Bronchial epithelial cell (primary cell): Measurements from ENCODE around the gene C13orf46. TPM values are rescaled to one million over a fixed set of nuclear protein-coding genes. Genes with fewer than 3 reads are reported as not detected.

Experiments used
- DNase-seq: peaks from one replicate; pipeline ENCODE4 v3.0.0-alpha.2; 2010; ENCODE audit warnings: low read depth
- FAIRE-seq: peaks from 2 replicates; lab custom pipeline; 2011; peaks lifted over from hg19 to GRCh38; lab: Jason Lieb, UNC
- H3K27me3 ChIP-seq: 2 replicates; pipeline ENCODE4 v1.5.1; 2011; ENCODE audit warnings: low read length; ENCODE audit not compliant: control insufficient read depth, insufficient read depth
- H3K36me3 ChIP-seq: 2 replicates; pipeline ENCODE4 v1.5.1; 2011; ENCODE audit warnings: low read length; ENCODE audit not compliant: control insufficient read depth, insufficient read depth
- H3K4me3 ChIP-seq: 2 replicates; pipeline ENCODE4 v1.5.1; 2011; ENCODE audit warnings: mild to moderate bottlenecking, low read depth, low read length, control low read depth
- total RNA-seq: library from RNA; depleted of rRNA; stranded (reverse); fragments of >200 nt; gene quantifications from 2 replicates; pipeline ENCODE4 v1.2.1, GENCODE V29; 2014
- TF ChIP-seq, protein P1 (sequence below): IDR thresholded peaks from 2 replicates; pipeline ENCODE4 v1.5.1; 2011; ENCODE audit warnings: mild to moderate bottlenecking, moderate library complexity, low read length, control low read depth, inconsistent platforms; ENCODE audit not compliant: insufficient read depth, severe bottlenecking

C13orf46 gene
- total RNA-seq, 1 donor from 2014 or later, result not detected

DNA sequence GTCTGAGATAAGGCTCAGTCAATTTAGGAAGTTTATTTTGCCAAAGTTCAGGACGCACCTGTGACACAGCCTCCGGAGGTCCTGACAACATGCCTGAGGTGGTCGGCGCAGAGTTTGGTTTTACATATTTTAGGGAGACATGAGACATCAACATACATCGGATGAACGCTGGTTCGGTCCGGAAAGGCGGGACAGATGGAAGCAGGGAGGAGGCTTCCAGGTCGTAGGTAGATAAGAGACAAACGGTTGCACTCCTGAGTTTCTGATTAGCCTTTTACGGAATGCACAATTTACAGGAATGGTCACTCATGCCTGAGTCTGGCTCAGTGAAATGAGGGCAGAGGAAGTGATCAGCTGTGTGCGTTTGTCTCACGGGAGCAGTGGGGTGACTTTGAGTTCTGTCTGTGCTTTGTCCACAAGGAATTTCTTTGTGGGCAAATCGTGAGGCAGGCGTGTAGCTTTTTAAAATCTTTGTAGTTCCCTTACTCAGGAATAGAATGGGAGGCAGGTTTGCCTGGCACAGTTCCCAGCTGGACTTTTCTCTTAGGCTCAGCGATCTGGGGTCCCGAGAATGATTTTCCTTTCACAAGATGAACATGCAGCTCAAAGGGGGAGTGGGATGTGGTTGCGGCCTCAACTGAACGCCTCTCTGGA, 36.2 kb downstream of the C13orf46 start:
- H3K36me3 ChIP-seq, result no peaks in the 10 kb centered on the region
- DNase-seq (no peak), FAIRE-seq (no peak)
- no peak overlapping the region for H3K4me3 ChIP-seq
- H3K27me3 ChIP-seq, result peaks cover 3% of the 10 kb centered on the region
- TF ChIP-seq, protein P1, sequence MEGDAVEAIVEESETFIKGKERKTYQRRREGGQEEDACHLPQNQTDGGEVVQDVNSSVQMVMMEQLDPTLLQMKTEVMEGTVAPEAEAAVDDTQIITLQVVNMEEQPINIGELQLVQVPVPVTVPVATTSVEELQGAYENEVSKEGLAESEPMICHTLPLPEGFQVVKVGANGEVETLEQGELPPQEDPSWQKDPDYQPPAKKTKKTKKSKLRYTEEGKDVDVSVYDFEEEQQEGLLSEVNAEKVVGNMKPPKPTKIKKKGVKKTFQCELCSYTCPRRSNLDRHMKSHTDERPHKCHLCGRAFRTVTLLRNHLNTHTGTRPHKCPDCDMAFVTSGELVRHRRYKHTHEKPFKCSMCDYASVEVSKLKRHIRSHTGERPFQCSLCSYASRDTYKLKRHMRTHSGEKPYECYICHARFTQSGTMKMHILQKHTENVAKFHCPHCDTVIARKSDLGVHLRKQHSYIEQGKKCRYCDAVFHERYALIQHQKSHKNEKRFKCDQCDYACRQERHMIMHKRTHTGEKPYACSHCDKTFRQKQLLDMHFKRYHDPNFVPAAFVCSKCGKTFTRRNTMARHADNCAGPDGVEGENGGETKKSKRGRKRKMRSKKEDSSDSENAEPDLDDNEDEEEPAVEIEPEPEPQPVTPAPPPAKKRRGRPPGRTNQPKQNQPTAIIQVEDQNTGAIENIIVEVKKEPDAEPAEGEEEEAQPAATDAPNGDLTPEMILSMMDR, result no peak

DNA sequence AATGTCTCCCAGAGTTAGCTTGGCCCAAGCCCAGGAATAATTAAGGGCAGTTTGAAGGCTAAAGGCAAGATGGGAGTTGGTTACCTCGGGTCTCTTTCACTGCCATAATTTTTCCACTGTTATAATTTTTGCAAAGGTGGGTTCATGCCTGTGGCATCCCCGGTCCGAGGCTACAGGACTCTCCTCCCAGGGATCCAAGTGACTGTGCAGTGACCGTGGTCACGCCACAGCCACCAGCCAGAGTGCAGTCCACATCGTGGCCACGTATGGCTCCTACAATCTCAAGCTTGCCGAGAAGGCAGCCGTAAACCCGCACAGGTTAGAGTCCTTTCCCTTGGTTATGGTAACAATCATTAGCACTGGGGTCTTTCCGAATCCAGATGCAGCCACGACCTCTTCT, 36.8 kb downstream of the C13orf46 start:
- no peak for DNase-seq
- Histone ChIP-seq H3K36me3 (no peaks in the 10 kb centered on the region), H3K27me3 (peaks cover 3% of the 10 kb centered on the region), H3K4me3 (no peak overlapping the region)
- no peak for FAIRE-seq
- TF ChIP-seq, protein P1, result no peak

DNA sequence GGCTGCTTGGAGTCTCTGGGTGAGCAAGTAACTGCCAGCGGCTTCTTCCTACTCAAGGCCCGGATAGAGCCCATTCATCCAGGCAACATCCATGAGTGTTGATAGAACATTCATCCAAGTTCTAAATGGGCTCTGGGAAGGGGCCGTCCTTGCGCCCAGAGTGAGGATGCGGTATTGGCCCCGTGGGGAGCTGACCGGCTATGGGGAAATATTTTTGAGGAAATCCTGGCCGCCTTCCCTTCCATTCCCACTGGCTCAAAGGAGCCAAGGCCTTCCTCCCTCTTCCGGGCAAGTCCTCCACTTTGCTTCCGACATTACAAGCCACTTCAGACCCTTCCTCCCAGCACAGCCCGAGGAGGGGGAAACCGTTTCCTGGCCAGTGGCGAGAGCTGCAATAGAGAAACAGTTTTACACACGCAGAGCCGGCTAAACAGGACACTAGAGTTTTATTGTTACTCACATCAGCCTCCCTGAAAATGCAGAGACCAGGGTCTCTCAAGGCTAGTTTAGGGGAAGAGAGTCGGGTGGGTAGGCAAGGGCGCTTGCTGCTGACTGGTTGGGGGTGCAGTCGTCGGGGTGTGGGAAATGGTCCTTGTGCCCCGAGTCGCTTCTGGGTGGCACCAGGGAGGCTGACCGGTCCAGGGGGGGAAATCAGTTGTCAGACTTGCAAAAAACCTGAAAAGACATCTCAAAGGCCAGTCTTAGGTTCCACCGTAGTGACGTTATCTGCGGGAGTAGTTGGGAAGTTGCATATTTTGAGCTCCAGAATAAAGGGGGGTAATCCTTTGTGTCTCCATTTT, 37.5 kb downstream of the C13orf46 start:
- no peak for FAIRE-seq
- no peak for DNase-seq
- H3K36me3 ChIP-seq, result no peaks in the 10 kb centered on the region
- H3K4me3 ChIP-seq, result no peak overlapping the region
- TF ChIP-seq, protein P1, result no peak
- peaks cover 3% of the 10 kb centered on the region for H3K27me3 ChIP-seq

DNA sequence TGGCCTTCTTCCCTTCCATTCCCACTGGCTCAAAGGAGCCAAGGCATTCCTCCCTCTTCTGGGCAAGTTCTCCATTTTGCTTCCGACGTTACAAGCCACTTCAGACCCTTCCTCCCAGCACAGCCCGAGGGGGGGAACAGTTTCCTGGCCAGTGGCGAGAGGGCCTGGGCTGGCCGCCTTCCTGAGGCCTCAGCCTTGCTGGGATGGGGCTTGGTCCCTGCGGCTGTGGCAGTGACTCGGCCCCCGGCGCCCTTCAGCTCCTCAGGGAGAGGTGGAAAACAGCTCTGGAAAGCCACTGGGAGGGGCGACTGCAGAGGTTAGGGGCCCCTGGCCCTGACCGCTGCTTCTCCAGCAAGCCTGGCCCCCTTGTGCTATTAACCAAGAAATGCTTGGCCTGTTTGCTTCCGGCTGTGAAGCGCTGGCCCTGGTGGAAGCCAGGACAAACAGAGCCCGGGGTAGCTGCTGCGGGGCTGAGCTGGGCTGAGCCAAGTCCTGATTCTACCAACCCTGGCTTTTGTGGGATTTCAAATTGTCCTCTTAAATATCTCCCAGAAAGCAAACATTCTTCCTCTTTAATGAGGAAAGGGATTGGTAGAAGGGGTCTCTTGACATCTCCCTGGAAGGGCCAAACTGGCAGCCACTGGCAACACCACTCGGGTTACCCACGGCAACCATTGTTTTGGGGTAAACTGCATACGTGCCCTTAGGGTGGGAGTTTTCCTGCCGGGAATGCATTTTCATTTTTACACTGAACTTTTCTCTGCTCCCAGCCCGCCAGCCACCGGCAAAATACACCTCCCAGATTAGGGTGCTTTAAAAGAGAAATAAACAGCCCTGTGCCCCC, 38.7 kb downstream of the C13orf46 start:
- Histone ChIP-seq H3K36me3 (no peaks in the 10 kb centered on the region), H3K4me3 (no peak overlapping the region), H3K27me3 (peaks cover 3% of the 10 kb centered on the region)
- DNase-seq (no peak), FAIRE-seq (no peak)
- TF ChIP-seq, protein P1, result no peak

DNA sequence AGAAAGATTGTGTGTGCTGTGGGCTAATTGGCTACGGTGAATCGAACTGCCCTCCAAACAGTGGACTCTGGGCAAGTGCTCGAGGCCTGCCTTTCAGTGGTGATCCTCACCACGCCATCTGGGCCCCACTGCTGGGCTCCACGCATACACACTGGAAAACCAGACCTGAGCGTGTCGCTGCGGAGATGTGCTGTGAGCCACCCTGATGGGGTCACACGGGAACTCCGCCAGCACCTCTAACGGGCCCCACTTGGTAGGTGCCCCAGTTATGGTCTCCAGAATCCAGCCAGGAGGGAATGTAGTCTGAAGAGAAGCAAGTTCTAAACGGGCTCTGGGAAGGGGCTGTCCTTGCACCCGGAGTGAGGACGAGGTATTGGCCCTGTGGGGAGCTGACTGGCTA, 39.3 kb downstream of the C13orf46 start:
- no peaks in the 10 kb centered on the region for H3K36me3 ChIP-seq
- FAIRE-seq (no peak), DNase-seq (no peak)
- TF ChIP-seq, protein P1, result no peak
- no peak overlapping the region for H3K4me3 ChIP-seq
- peaks cover 3% of the 10 kb centered on the region for H3K27me3 ChIP-seq
